Measurements from ENCODE around the gene TTC13. TPM values are rescaled to one million over a fixed set of nuclear protein-coding genes. Genes with fewer than 3 reads are reported as not detected.

TTC13 gene
- total RNA-seq, 3 donors from 2014 or later (not counting 1 experiment from before 2014, with no cell fraction given), result 72.4 to 90.1 (median 80.4) TPM

DNA sequence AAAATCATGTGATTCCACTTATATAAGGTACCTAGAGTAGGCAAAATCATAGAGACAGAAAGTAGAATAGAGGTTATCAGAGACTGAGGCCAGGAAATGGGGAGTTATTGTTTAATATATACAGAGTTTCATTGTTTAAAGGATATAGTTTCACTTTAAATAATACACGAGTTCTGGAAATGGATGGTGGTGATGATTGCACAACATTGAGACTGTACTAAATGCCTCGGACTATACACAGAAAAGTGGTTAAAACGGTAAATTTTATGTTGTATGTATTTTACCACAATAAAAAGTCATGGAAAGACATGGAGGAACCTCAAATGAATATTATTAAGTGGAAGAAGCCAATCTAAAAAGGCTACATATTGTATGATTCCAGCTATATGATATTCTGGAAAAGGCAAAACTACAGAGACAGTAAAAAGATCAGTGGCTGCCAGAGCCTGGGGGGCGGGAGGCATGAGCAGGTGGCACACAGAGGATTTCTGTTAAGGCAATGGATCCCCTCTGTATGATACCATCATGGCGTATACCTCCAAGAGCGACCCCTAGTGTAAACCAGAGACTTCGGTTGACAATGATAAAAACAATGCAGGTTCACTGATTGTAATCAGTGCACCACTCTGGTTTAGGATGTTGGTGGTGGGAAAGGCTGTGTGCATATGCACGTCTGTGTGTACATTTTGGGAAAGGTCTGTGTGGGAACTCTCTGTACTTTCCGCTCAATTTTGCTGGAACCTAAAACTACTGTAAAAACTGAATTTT lies 117.9 kb downstream of the TTC13 start:
- TF ChIP-seq, protein P1, sequence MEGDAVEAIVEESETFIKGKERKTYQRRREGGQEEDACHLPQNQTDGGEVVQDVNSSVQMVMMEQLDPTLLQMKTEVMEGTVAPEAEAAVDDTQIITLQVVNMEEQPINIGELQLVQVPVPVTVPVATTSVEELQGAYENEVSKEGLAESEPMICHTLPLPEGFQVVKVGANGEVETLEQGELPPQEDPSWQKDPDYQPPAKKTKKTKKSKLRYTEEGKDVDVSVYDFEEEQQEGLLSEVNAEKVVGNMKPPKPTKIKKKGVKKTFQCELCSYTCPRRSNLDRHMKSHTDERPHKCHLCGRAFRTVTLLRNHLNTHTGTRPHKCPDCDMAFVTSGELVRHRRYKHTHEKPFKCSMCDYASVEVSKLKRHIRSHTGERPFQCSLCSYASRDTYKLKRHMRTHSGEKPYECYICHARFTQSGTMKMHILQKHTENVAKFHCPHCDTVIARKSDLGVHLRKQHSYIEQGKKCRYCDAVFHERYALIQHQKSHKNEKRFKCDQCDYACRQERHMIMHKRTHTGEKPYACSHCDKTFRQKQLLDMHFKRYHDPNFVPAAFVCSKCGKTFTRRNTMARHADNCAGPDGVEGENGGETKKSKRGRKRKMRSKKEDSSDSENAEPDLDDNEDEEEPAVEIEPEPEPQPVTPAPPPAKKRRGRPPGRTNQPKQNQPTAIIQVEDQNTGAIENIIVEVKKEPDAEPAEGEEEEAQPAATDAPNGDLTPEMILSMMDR (IDR thresholded peaks at IDR 0.05), result no peak
- intact Hi-C loops (cut with micrococcal nuclease), result no loop called here
- Histone ChIP-seq H3K27me3 (ENCODE audit: control insufficient read depth, insufficient read depth, low read length) (no peaks in the 10 kb centered on the region), H3K9me3 (ENCODE audit: control insufficient read depth, insufficient read depth, low read length) (no peaks in the 10 kb centered on the region), H3K4me3 (ENCODE audit: low read length) (no peak overlapping the region), H3K4me1 (ENCODE audit: control insufficient read depth, insufficient read depth, low read length) (no peaks in the 10 kb centered on the region), H3K27ac (ENCODE audit: low read length) (no peak overlapping the region), H3K36me3 (ENCODE audit: control insufficient read depth, insufficient read depth, low read length) (no peaks in the 10 kb centered on the region)
- Mint-ChIP-seq H3K27ac (no peak overlapping the region), H3K9me3 (no peaks in the 10 kb centered on the region), H3K27me3 (ENCODE audit: low read depth in 2 of 2) (peaks cover 0 to 3% of the 10 kb centered on the region in 2 donors), H3K4me3 (no peak overlapping the region), H3K4me1 (no peaks in the 10 kb centered on the region), H3K36me3 (no peaks in the 10 kb centered on the region)
- WGBS (ENCODE audit: insufficient coverage), result 86% methylated on average over 7 of the region's 9 CpGs
- DNase-seq (no peak), ATAC-seq (no peak)

DNA sequence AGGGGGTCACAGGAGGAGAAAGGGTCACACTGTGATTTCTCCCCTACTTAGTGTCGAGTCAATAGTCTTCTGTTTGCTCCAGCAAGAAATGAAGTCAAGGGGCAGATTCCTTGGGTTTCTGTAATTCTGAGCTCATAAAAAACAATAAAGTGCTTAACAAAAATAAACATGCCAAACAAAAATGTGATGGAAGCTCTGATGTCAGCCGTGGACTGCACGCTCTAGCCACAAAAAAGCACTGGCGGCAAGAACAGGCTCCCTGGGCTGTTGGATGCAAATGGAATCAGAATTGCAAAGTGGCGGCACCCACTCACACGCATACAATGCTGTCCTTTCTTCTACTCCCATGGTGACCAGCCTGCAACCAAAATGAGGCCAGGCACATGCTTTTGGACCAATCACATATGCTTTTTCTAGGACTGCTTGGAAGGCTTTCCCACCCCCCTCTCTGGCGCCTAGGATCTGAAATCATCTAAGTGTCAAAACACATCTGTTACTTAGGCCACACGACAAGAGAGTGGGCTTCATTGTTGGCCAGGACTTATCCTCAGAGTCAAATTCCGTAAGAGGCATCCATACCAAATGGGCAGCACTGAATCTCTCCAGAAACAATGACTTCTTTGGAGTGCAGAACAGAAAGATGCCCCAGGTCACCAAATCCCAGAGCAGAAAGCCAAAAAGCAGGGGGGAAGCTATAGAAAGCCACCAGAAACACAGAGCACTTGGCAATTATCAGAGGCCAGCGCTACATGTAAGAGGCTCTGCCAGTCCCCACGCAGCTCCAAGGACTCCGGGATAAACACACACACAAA lies 119.5 kb downstream of the TTC13 start:
- Histone ChIP-seq H3K27ac (ENCODE audit: low read length) (no peak overlapping the region), H3K4me3 (ENCODE audit: low read length) (no peak overlapping the region), H3K4me1 (ENCODE audit: control insufficient read depth, insufficient read depth, low read length) (no peaks in the 10 kb centered on the region), H3K27me3 (ENCODE audit: control insufficient read depth, insufficient read depth, low read length) (no peaks in the 10 kb centered on the region), H3K36me3 (ENCODE audit: control insufficient read depth, insufficient read depth, low read length) (no peaks in the 10 kb centered on the region), H3K9me3 (ENCODE audit: control insufficient read depth, insufficient read depth, low read length) (no peaks in the 10 kb centered on the region)
- TF ChIP-seq, protein P1 (IDR thresholded peaks at IDR 0.05), result no peak
- WGBS (ENCODE audit: insufficient coverage), result 89% methylated on average over 12 of the region's 12 CpGs
- no peak overlapping the region for H3K4me3 Mint-ChIP-seq
- no peak overlapping the region for H3K27ac Mint-ChIP-seq
- no peaks in the 10 kb centered on the region for H3K4me1 Mint-ChIP-seq
- H3K27me3 Mint-ChIP-seq (ENCODE audit: low read depth in 2 of 2), result peaks cover 0 to 3% of the 10 kb centered on the region in 2 donors
- no peaks in the 10 kb centered on the region for H3K36me3 Mint-ChIP-seq
- no peaks in the 10 kb centered on the region for H3K9me3 Mint-ChIP-seq
- DNase-seq (no peak), ATAC-seq (no peak)
- intact Hi-C loops (cut with micrococcal nuclease), result no loop called here

DNA sequence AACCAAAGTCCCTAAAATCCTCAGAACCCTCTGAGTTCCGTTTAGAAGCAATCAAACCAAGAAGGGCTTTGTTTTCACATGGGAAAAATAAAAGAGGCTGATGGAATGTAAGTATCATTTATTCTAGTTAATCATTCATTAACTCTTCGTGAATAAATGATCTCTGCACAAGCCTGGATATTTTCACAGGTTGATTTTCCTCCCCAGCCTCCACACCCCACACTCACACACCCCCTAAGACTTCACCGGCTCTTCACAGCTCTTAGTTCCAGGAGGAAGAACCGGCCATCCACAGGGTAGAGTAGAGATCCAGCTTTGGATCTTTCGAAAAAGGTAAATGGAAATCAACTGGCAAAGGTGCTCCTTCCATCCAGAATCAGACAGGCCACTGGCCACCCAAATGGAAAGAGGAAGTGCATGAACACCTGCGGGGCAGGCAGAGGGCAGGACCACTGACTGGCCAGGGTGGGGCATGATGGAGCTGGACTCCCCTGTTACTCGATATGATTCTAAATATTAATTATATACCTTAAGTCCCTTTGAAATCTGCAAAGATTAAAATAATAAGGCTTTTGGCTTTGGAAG lies 120.3 kb downstream of the TTC13 start:
- H3K27ac Mint-ChIP-seq, result no peak overlapping the region
- DNase-seq (no peak), ATAC-seq (no peak)
- no peaks in the 10 kb centered on the region for H3K36me3 Mint-ChIP-seq
- H3K4me3 ChIP-seq (ENCODE audit: low read length), result no peak overlapping the region
- no peaks in the 10 kb centered on the region for H3K9me3 ChIP-seq (ENCODE audit: control insufficient read depth, insufficient read depth, low read length)
- H3K27me3 Mint-ChIP-seq (ENCODE audit: low read depth in 2 of 2), result peaks cover 0 to under 1% of the 10 kb centered on the region in 2 donors
- 80% methylated on average over 5 of the region's 7 CpGs for WGBS (ENCODE audit: insufficient coverage)
- H3K27me3 ChIP-seq (ENCODE audit: control insufficient read depth, insufficient read depth, low read length), result no peaks in the 10 kb centered on the region
- TF ChIP-seq, protein P1 (IDR thresholded peaks at IDR 0.05), result no peak
- H3K4me3 Mint-ChIP-seq, result no peak overlapping the region
- no peaks in the 10 kb centered on the region for H3K9me3 Mint-ChIP-seq
- intact Hi-C loops (cut with micrococcal nuclease), result no loop called here
- H3K27ac ChIP-seq (ENCODE audit: low read length), result no peak overlapping the region
- H3K4me1 Mint-ChIP-seq, result no peaks in the 10 kb centered on the region
- H3K36me3 ChIP-seq (ENCODE audit: control insufficient read depth, insufficient read depth, low read length), result no peaks in the 10 kb centered on the region
- no peaks in the 10 kb centered on the region for H3K4me1 ChIP-seq (ENCODE audit: control insufficient read depth, insufficient read depth, low read length)

Measured in natural killer cell (primary cell).